Activated CD4-positive, CD25-positive, alpha-beta regulatory T cell treated with anti-CD3 and anti-CD28 coated beads, Interleukin-2, amount 50 U/mL, for 72 hours (primary cell): ENCODE data around the gene RAB27A.

Experiments
- DNase-seq: peaks from one replicate; pipeline ENCODE4 v3.0.0; 2021

The RAB27A gene

DNA sequence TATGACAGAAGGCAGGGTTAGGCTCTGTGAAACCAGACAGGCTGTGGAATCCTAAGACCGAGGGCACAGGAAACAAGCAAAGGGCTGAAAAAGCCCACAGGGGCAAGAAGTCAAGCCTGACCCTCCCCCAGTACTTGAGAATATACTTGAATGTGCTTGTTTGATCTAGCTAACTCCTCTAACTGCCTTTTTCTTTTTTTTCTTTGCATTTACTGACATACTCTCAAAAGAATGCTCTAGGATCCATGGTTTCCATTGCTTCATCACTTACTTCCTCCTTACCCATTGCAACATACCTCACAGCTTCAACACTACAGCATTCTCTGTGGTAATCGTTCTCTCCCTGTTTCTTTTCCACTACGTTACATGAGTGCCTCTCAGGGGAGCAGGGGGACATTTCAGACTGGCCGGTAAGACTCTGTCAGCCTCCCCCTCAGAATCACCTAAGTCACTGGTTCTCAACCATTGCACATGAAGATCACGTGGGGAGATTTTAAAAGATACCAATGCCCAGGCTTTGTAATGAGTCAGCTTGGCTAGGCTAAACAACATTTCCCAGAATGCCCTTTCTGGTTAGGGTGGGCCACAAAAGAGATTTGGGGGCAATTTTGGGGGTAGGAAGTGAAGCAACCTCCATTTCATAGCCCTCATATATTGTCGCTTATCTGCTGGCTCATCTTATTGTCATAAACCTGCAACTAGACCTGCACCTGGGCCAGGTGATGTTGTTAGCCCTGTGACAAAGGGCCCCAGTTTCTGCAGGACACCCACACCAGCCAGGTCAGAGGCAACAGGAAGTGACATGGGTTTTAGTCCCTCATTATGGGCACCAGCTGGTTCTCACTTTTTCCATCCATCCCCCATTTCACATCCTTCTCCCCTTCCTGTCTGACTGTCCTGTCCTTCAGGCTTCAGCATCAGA, 68.3 kb downstream of the RAB27A start:
- no peak for DNase-seq

DNA sequence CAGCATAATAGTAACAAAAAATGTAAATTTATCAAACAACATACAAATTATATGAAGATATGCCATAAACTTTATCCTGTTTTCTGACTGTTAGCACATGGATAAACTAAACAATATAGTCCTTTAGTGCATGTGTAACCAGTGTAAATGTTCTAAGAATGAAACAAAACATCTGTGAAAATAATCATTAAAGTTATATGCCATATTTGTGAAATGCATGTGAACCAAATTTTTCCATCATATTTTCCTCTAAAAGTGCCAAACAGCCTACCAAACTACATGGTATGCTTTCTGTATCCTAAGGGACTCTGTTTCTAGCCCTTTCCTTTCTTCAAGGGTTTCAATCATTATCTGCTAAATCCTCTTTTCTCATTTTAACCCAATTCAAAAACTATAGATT, 69.0 kb downstream of the RAB27A start:
- no peak for DNase-seq

DNA sequence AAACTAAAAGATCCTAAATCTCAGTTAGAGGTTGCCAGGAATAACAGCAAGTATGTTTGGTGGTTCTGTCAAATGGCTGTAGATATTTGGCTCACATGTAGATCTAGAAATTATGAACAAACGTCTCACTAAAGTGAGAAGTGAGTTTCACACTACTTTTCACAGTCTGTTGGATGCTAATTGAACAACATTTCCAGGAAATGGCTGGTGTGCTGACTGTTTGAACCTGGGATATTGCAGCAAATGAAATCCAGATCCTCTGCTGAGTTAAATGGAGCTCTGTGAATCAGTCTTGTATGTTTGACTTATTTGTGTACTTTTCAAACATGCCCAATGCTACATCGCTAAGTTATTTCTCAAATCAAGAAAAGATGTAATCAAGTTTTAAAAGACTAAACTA, 71.6 kb downstream of the RAB27A start:
- no peak for DNase-seq

DNA sequence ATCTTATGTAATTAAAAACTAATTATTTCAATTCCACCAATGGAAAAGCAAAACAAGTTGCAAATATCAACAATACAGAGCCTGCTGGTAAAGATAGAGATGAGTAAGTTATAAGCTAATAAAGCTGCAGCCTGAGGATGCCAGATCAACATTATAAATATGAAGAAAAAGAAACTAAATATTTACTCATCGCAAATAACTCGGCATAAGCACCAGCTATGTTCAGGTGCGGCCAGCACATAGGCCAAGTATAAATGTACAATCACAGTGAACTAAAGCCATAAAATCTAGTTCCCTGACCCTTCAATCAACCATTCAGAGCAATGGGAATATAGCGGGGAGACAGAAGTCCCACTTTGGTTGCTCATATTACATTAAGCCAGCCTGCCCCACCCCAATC, 85.1 kb downstream of the RAB27A start:
- no peak for DNase-seq

DNA sequence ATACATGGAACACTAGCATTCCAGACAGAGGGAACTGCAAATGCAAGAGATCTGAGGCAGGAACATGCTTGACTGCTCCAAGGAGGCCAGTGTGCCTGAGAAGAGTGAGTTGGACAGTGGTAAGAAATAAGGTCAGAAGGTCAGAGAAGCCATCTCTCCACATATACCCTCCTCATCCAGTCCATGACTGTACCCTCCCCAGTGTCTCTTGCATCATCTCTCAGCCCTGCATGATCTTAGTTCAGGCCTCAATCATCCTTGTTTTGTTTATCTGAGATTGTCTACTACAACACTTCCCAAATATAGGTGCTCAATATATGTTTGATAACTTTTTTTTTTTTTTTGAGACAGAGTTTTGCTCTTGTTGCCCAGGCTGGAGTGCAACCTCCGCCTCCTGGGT, 87.4 kb downstream of the RAB27A start:
- no peak for DNase-seq

DNA sequence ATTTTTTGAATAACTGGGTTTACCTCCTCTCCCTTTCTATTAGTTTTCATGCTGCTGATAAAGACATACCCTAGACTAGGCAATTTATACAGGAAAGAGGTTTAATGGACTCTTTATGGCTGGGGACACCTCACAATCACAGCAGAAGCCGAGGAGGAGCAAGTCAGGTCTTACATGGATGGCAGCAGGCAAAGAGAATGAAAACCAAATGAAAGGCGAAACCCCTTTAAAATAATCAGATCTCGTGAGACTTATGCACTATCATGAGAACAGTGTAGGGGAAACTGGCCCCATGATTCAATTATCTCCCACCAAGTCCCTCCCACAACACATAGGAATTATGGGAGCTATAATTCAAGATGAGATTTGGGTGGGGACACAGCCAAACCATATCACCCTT, 90.9 kb downstream of the RAB27A start:
- no peak for DNase-seq

DNA sequence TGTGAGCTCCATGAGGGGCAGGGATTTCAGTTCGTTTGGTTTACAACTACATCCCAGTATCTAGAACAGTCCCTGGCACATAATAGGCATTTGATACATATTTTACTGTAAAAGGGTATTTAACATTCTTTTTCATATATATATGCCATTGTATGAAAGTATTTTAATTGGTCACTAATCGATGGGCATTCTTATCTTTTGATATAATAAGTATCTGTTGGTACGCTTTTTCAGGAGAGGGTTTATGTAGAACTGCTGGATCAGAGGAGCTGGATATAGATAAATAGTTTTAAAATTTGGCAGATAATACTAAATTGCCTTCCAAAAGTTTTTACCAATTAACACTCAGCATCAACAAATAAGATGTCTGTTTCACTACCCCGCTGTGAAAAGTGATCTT, 91.9 kb downstream of the RAB27A start:
- DNase-seq: no peak

DNA sequence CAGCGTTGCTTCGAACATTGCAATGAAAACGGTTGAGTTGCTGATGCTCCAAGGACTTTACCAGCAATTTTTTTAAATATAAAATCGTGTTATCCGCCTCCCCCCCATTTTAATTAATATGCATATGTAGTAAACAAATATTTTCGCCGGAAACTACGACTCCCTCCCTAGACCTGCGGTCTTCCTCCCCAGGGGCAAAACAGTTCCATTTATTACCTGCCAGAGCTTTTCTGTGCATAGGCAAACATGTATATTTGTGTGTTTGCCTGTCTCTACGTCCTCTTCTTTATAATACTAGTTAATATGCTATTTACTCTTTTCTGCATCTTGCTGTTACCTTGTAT, 92.3 kb downstream of the RAB27A start:
- DNase-seq: no peak

DNA sequence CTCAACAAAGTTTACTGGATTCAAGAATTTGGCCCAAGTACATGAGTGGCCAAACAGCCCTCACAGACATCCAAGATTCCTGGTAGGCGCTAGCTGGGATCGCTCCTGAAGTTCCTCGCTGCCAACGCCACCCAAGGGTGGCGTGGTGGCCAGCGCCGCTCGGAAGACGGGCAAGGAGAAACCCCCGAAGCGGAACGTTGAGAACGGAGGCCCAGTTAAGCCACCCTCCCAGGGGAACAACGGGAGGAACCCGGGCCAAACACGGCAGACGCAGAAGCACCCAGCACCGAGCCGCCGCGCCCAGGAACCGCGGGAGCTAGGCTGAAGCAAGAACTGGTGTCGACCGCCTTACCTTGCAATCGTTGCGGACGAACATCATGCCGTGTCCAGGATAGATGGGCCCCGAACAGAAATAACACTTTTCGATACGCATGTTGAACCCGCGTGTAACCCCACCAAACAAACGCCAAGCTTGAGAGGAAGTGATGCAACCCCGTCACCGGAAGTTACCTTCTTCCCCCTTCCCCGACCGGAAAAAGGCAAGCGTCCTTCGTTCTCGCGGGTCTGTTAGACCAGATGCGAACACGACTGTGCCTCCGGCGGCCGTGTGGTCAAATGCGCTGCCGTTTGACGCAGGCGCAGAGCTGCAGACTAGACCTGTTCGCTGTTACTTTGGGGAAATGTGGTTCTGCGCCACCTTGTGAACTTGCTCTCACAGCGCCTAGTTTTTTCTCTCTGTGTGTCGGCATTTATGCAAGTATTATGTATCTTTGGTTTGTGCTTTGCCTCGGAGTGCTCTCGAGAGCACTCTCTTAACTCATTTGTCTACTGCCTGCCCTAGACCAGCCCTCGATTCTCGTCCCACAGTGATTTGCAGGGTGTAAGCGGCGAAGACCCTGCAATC, 92.9 kb downstream of the RAB27A start, which contains the start of gene RSL24D1:
TSS of gene RSL24D1 (minus strand) at position 484 of the 904 bp plus-strand sequence. CDS start at position 433, 51 bp downstream.
- DNase-seq: peak; percentile 89

DNA sequence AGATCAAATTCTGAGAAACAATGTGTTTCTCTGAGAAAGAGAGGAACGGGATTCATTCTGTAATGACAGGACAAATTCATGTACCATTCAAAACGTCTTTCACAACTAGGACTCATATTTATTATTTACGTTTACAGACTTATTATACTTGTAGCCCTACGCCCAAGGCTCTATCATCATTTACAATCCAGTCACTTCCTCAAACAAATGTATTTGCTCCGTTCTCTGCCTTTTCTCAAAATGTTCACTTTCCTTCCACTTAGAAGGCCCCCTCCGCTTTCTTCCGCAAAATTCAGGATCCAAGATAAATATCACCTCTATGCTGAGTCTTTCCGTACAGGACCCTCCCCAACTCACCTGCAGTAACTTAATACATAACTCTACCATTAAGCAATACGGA, 93.6 kb downstream of the RAB27A start:
- no peak for DNase-seq

DNA sequence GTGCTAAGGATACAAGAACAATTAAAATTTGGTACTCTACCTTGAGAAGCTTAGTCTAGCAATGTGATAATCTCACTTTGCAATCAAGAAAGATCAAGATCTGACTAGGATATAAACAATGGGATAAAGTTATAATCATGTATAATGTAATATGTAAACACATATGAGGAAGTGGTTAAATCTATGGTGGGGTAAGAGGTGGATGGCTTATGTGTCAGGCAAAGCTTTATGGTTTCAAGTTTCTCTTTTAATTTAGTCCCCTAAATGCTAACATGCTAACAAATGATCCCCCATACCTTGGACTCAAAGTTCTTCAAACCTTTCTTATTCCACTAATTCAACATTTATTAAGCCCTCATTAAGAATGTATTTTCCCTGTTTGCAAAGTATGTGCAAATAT, 95.4 kb downstream of the RAB27A start:
- DNase-seq: no peak

DNA sequence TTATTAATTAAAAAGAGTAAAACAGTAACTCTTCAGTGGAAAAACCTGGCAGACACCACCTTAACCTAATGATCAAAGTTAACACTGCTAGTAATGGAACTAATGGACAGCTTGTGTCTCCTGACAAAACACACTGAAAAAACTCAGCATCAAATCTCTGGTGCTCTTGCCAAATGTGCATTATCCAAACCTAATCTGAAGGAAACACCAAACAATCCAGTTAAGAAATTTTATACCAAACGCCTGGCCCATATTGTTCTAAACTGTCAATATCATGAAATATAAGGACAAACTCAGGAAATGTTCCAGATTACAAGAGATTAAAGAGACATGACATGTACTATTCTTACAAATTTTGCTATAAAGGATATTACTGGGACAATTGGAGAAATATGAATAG, 103.3 kb downstream of the RAB27A start:
- no peak for DNase-seq

DNA sequence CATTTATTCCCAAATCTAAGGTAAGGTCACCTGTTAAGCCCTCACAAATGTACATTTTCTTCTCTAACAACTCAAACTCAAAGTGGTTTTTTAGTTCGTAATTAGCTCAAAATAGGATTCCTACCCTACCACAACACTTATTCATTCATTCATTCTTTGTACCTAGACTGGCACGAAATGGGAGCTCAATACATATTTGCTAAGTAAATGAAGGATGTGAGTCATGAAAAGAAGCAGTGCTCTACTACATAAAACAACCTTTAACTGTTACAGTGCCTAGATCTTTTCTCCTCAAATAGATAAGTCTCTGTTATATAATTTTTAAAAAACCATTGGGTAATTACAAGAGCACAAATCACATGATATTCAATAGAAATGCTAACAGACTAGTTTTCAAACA, 105.9 kb downstream of the RAB27A start:
- no peak for DNase-seq

DNA sequence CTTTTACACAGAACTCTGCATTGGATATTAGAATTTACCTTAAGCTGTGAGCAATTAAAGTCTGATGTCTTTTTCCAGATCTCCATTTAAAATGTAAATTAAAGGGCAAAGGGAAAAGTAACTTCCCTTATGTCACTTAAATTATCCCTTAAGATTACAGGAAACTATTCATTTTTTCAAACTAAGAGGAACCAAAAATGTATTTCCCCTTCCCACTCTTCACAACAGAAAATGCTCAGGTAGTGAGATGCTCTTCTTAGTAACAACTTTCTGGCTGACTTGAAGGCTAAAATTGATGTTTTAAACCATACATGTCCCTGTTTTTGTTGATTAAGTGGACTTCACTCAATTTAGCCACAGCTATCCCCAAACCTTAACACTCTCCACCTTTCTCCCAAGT, 110.5 kb downstream of the RAB27A start:
- no peak for DNase-seq

DNA sequence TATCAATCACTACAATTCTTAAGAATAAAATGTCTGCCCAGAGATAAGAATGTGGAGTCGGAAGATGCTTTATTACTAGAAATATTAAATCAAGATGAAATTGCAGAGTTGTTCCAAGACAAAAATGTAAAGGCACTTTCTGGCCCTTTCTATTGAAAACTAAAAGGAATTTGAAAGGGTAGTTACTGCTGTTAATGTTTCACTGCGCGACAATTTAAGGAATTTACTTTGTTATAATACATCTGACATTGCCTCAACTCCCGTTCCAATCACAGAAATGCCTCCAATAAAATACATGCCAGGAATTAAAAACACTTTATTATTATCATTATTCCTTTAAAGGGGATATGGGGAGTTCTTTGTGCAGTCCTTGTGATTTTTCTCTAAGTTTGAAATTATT, 119.3 kb downstream of the RAB27A start:
- DNase-seq: no peak

DNA sequence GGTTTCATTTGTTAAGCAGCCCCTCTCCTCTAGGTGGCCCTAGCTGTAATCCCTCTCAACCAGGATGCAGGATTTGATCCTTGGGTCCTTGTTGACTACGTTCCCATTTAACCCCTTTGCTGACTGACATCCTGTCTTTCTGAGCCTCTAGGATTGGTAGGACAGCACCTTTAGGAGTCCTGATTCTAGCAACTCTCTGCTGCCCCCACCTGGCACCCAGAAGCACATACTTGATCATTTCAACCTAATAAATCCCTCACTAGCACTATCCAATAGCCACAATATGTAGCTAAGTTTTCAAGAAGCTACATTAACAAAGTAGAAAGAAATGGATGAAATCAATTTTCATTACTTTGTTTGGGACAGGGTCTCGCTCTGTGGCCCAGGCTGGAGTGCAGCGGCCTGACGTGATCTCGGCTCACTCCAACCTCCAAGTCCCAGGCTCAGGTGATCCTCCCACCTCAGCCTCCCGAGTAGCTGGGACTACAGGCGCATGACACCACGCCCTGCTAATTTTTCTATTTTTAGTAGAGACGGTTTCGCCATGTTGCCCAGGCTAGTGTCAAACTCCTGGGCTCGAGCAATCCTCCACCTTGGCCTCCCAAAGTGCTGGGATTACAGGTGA, 121.2 kb downstream of the RAB27A start:
- peak; percentile 59 for DNase-seq

DNA sequence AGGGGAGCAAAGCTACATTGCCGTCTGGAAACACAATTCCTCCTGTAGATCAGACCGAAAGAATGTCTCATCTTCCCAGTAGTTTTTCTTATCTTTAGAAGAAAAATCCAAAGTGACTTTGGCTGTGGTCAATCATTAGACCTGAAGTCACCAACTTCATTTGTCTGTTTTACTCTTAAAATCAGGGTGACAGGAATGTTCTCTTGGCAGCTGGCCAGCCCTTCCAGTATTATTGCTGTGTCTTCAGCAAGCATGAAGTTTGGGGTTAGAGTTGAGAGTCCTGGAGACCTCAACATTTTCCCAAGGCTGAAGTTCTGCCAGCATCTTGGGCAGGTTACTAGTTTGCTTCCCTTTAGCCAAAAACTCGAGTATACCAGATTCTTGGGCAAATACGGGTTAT, 125.3 kb downstream of the RAB27A start:
- DNase-seq: no peak
